ENCODE data around the gene SNED1.

Gene SNED1

DNA sequence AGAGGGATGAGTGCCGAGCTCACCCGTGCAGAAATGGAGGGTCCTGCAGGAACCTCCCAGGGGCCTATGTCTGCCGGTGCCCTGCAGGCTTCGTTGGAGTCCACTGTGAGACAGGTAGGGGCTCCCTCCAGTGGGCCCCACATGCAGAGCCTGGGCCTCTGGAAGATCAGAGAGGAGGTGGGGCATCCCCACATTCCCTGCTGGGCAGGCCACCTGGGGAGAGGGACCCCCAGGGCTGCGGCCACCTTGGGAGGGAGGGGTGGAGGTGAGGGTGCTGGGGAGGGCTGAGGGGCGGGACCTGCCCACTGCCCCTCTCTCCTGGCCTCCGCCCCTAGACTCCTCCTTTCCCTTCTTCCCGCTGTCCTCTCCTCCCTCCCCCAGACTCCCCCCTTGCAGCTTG is 65.2 kb downstream of the SNED1 start:
- Histone ChIP-seq H3K9me3 (ENCODE audit: control insufficient read depth, insufficient read depth, low read length) (no peaks in the 10 kb centered on the region), H3K9me2 (replicated peaks; ENCODE audit: control insufficient read depth, low read length) (no peaks in the 10 kb centered on the region), H3K4me3 (ENCODE audit: low read length) (no peak overlapping the region), H3K27me3 (ENCODE audit: control insufficient read depth, low read length) (peaks cover 9% of the 10 kb centered on the region; the same call in 1 of the 2 replicates), H3K27ac (ENCODE audit: low read depth, low read length) (no peak overlapping the region), H3K4me1 (ENCODE audit: control insufficient read depth, low read length) (peaks cover 6% of the 10 kb centered on the region; the same call in 1 of the 2 replicates), H3K4me2 (ENCODE audit: low read length) (peak overlapping the region; percentile 36; the same call in 1 of the 2 replicates), H4K20me1 (ENCODE audit: control insufficient read depth, insufficient read depth, low read depth, low read length) (no peaks in the 10 kb centered on the region), H3K36me3 (ENCODE audit: control insufficient read depth, low read length) (no peaks in the 10 kb centered on the region), H3F3A (ENCODE audit: control insufficient read depth, insufficient read depth) (peaks cover 10% of the 10 kb centered on the region), H3K79me2 (ENCODE audit: control insufficient read depth, low read length) (no peaks in the 10 kb centered on the region)
- TF ChIP-seq, protein P1, sequence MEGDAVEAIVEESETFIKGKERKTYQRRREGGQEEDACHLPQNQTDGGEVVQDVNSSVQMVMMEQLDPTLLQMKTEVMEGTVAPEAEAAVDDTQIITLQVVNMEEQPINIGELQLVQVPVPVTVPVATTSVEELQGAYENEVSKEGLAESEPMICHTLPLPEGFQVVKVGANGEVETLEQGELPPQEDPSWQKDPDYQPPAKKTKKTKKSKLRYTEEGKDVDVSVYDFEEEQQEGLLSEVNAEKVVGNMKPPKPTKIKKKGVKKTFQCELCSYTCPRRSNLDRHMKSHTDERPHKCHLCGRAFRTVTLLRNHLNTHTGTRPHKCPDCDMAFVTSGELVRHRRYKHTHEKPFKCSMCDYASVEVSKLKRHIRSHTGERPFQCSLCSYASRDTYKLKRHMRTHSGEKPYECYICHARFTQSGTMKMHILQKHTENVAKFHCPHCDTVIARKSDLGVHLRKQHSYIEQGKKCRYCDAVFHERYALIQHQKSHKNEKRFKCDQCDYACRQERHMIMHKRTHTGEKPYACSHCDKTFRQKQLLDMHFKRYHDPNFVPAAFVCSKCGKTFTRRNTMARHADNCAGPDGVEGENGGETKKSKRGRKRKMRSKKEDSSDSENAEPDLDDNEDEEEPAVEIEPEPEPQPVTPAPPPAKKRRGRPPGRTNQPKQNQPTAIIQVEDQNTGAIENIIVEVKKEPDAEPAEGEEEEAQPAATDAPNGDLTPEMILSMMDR (IDR thresholded peaks at IDR 0.05; ENCODE audit: low read depth, low read length, poor library complexity, severe bottlenecking) = no peak
- no peak for TF ChIP-seq EZH2phosphoT487 (IDR thresholded peaks at IDR 0.05; ENCODE audit: borderline replicate concordance, low read length)

DNA sequence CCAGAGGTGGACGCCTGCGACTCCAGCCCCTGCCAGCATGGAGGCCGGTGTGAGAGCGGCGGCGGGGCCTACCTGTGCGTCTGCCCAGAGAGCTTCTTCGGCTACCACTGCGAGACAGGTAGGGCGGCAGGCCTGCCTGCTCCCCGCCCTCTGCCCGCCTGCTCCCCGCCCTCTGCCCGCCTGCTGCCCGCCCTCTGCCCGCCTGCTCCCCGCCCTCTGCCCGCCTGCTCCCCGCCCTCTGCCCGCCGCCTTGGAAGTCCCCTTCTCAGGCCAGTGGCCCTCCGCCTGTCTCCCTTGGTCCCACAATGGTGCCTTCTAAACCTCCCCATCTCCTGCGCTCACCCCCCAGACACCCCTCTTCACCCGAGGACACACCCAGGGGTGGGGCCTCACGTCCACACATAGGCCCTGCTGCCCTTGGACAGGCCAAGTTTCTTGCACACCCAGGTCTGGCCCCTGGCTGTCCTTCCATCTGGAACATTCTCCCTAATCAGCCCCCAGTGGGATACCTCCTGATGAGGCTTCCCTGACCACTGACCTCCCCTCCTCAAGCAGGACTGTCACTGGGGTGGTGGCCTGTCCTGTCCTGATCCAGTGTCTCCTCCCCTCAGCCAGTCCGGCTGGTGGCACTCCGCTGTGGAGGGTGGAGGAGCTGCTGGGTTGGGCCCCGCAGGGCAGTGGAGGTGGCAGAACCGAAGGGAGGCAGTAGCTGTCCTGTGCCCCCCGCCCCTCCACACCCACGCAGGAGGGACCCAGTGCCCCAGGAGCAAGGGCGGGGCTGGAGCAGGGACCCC is 65.8 kb downstream of the SNED1 start:
- H3K4me2 ChIP-seq (ENCODE audit: low read length) = peak overlapping the region; percentile 36
- H3K36me3 ChIP-seq (ENCODE audit: control insufficient read depth, low read length) = no peaks in the 10 kb centered on the region
- no peaks in the 10 kb centered on the region for H4K20me1 ChIP-seq (ENCODE audit: control insufficient read depth, insufficient read depth, low read depth, low read length)
- no peak overlapping the region for H3K4me3 ChIP-seq (ENCODE audit: low read length)
- no peaks in the 10 kb centered on the region for H3K79me2 ChIP-seq (ENCODE audit: control insufficient read depth, low read length)
- no peak for TF ChIP-seq EZH2phosphoT487 (IDR thresholded peaks at IDR 0.05; ENCODE audit: borderline replicate concordance, low read length)
- TF ChIP-seq, protein P1 (IDR thresholded peaks at IDR 0.05; ENCODE audit: low read depth, low read length, poor library complexity, severe bottlenecking) = no peak
- H3K9me3 ChIP-seq (ENCODE audit: control insufficient read depth, insufficient read depth, low read length) = no peaks in the 10 kb centered on the region
- peaks cover 6% of the 10 kb centered on the region; the same call in 1 of the 2 replicates for H3K4me1 ChIP-seq (ENCODE audit: control insufficient read depth, low read length)
- H3K27ac ChIP-seq (ENCODE audit: low read depth, low read length) = no peak overlapping the region
- peaks cover 6% of the 10 kb centered on the region; the same call in 1 of the 2 replicates for H3K27me3 ChIP-seq (ENCODE audit: control insufficient read depth, low read length)
- H3F3A ChIP-seq (ENCODE audit: control insufficient read depth, insufficient read depth) = peaks cover 6% of the 10 kb centered on the region
- H3K9me2 ChIP-seq (replicated peaks; ENCODE audit: control insufficient read depth, low read length) = no peaks in the 10 kb centered on the region

DNA sequence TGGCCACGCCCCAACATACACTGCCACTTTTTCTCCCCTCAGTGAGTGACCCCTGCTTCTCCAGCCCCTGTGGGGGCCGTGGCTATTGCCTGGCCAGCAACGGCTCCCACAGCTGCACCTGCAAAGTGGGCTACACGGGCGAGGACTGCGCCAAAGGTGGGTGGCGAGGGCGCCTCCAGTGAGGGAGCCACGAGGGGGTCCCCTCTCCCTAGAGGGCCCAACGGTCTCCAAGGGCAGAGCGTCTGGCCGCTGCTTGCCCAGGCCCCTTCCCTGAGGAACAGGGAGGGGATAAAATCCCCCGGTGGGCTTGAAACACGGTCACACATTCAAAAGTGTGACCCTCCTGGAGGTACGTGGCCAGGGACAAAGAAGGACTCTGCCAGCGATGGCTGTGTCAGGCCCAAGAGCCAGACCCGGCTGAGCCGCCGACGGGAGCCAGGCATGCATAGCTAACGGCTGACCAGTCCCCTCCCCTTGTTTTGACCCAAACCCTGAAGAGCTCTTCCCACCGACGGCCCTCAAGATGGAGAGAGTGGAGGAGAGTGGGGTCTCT is 66.5 kb downstream of the SNED1 start:
- Histone ChIP-seq H4K20me1 (ENCODE audit: control insufficient read depth, insufficient read depth, low read depth, low read length) (no peaks in the 10 kb centered on the region), H3K4me2 (ENCODE audit: low read length) (no peak overlapping the region), H3K4me3 (ENCODE audit: low read length) (no peak overlapping the region), H3K36me3 (ENCODE audit: control insufficient read depth, low read length) (no peaks in the 10 kb centered on the region), H3K79me2 (ENCODE audit: control insufficient read depth, low read length) (no peaks in the 10 kb centered on the region), H3K9me3 (ENCODE audit: control insufficient read depth, insufficient read depth, low read length) (no peaks in the 10 kb centered on the region), H3K27me3 (ENCODE audit: control insufficient read depth, low read length) (peaks cover 5% of the 10 kb centered on the region; the same call in 1 of the 2 replicates), H3K27ac (ENCODE audit: low read depth, low read length) (no peak overlapping the region), H3F3A (ENCODE audit: control insufficient read depth, insufficient read depth) (peaks cover 6% of the 10 kb centered on the region), H3K9me2 (replicated peaks; ENCODE audit: control insufficient read depth, low read length) (no peaks in the 10 kb centered on the region), H3K4me1 (ENCODE audit: control insufficient read depth, low read length) (peaks cover 6% of the 10 kb centered on the region; the same call in 1 of the 2 replicates)
- TF ChIP-seq EZH2phosphoT487 (IDR thresholded peaks at IDR 0.05; ENCODE audit: borderline replicate concordance, low read length) = no peak
- TF ChIP-seq, protein P1 (IDR thresholded peaks at IDR 0.05; ENCODE audit: low read depth, low read length, poor library complexity, severe bottlenecking) = no peak

All from DOHH2 (cell line).